ENCODE data around the gene MAML3. TPM values are rescaled to one million over a fixed set of nuclear protein-coding genes. Genes with fewer than 3 reads are reported as not detected.

MAML3 gene
- total and polyA plus RNA-seq, 2 experiments from 2014 or later, result 4.1 to 11.2 TPM

GRCh38 chr4:140118931-140119640, 34.9 kb downstream of the MAML3 start:
- H3K4me3 ChIP-seq, result no peak overlapping the region
- no peaks in the 10 kb centered on the region for H3K9me2 ChIP-seq (replicated peaks; ENCODE audit: insufficient read depth)
- H2AFZ ChIP-seq, result no peak overlapping the region
- H3K36me3 ChIP-seq (replicated peaks; ENCODE audit: insufficient read depth, low read depth), result no peaks in the 10 kb centered on the region
- H3K27ac ChIP-seq, result no peak overlapping the region
- 98% methylated on average over 4 of the region's 4 CpGs for WGBS (ENCODE audit: low lambda C conversion rate, missing lambda C conversion rate)
- H3K4me1 ChIP-seq (ENCODE audit: insufficient read depth), result no peaks in the 10 kb centered on the region
- no peaks in the 10 kb centered on the region for H3K9me3 ChIP-seq (ENCODE audit: low read depth)
- TF ChIP-seq EZH2phosphoT487 (IDR thresholded peaks at IDR 0.05; ENCODE audit: low read depth, severe bottlenecking, unreplicated experiment) (no peak), CTCF (IDR thresholded peaks at IDR 0.05; ENCODE audit: poor library complexity) (no peak), EZH2 (IDR thresholded peaks at IDR 0.05; ENCODE audit: borderline replicate concordance) (no peak)
- H3K4me2 ChIP-seq, result no peak overlapping the region
- H3K79me2 ChIP-seq, result peaks cover 60% of the 10 kb centered on the region
- no peaks in the 10 kb centered on the region for H3K27me3 ChIP-seq
- peaks cover 2% of the 10 kb centered on the region for H4K20me1 ChIP-seq (ENCODE audit: insufficient read depth, poor library complexity, severe bottlenecking)
- DNase-seq (ENCODE audit: low spot score), result no peak

DNA sequence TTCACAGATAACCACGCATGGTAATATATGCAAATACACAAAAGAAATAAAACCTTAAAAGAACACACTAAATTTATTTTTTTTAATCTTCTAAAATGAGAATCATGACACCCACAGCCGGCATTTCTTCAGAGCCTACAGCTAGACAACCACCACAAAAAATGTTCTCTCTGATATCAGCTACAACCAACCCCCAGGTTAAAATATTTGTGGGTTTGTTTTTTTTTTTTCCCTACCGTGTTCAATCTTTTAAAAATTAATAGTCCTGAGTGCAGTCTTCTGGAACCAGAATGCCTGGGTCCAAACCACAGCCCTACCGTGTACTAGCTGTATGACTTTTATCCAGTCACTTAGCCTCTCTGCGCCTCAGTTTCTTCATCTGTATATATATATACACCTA, 36.0 kb downstream of the MAML3 start:
- Histone ChIP-seq H3K9me2 (replicated peaks; ENCODE audit: insufficient read depth) (no peaks in the 10 kb centered on the region), H3K9me3 (ENCODE audit: low read depth) (no peaks in the 10 kb centered on the region), H4K20me1 (ENCODE audit: insufficient read depth, poor library complexity, severe bottlenecking) (peaks cover 2% of the 10 kb centered on the region), H3K27ac (no peak overlapping the region), H3K27me3 (no peaks in the 10 kb centered on the region), H3K36me3 (replicated peaks; ENCODE audit: insufficient read depth, low read depth) (no peaks in the 10 kb centered on the region), H3K4me1 (ENCODE audit: insufficient read depth) (no peaks in the 10 kb centered on the region), H3K4me2 (no peak overlapping the region), H3K4me3 (no peak overlapping the region), H3K79me2 (peaks cover 58% of the 10 kb centered on the region), H2AFZ (no peak overlapping the region)
- no peak for TF ChIP-seq EZH2 (IDR thresholded peaks at IDR 0.05; ENCODE audit: borderline replicate concordance)
- no peak for TF ChIP-seq CTCF (IDR thresholded peaks at IDR 0.05; ENCODE audit: poor library complexity)
- TF ChIP-seq EZH2phosphoT487 (IDR thresholded peaks at IDR 0.05; ENCODE audit: low read depth, severe bottlenecking, unreplicated experiment), result no peak
- DNase-seq (ENCODE audit: low spot score), result no peak
- 98% methylated on average over 5 of the region's 5 CpGs for WGBS (ENCODE audit: low lambda C conversion rate, missing lambda C conversion rate)

- H4K20me1 ChIP-seq (ENCODE audit: insufficient read depth, poor library complexity, severe bottlenecking), result peaks cover 2% of the 10 kb centered on the region
- H3K4me3 ChIP-seq, result no peak overlapping the region
- H3K4me2 ChIP-seq, result no peak overlapping the region
- H3K36me3 ChIP-seq (replicated peaks; ENCODE audit: insufficient read depth, low read depth), result no peaks in the 10 kb centered on the region
- no peaks in the 10 kb centered on the region for H3K27me3 ChIP-seq
- no peak overlapping the region for H3K27ac ChIP-seq
- no peaks in the 10 kb centered on the region for H3K9me3 ChIP-seq (ENCODE audit: low read depth)
- peaks cover 68% of the 10 kb centered on the region for H3K79me2 ChIP-seq
- H3K4me1 ChIP-seq (ENCODE audit: insufficient read depth), result peaks cover 4% of the 10 kb centered on the region
- WGBS (ENCODE audit: low lambda C conversion rate, missing lambda C conversion rate), result 51% methylated on average over 4 of the region's 4 CpGs
- TF ChIP-seq EZH2 (IDR thresholded peaks at IDR 0.05; ENCODE audit: borderline replicate concordance), result no peak
- no peak for TF ChIP-seq CTCF (IDR thresholded peaks at IDR 0.05; ENCODE audit: poor library complexity)
- TF ChIP-seq EZH2phosphoT487 (IDR thresholded peaks at IDR 0.05; ENCODE audit: low read depth, severe bottlenecking, unreplicated experiment), result no peak
- no peaks in the 10 kb centered on the region for H3K9me2 ChIP-seq (replicated peaks; ENCODE audit: insufficient read depth)
- no peak overlapping the region for H2AFZ ChIP-seq
- no peak for DNase-seq (ENCODE audit: low spot score)
Measured at GRCh38 chr4:140116442-140117104, 37.4 kb downstream of the MAML3 start.

All from hepatocyte (in vitro differentiated cells).